Endothelial cell (in vitro differentiated cells): ENCODE results near the gene GRIP2. TPM values are rescaled to one million over a fixed set of nuclear protein-coding genes. Genes with fewer than 3 reads are reported as not detected.

Experiments used
- DNase-seq: peaks from one replicate; pipeline ENCODE4 v3.0.0; 2021; ENCODE audit warnings: low spot score
- H3K27ac Mint-ChIP-seq: one replicate; pipeline ENCODE4 v1.8.0; 2021; ENCODE audit warnings: mixed read lengths, inconsistent platforms; ENCODE audit not compliant: unreplicated experiment
- H3K27me3 Mint-ChIP-seq: one replicate; pipeline ENCODE4 v1.8.0; 2021; ENCODE audit warnings: mild to moderate bottlenecking, moderate library complexity, mixed read lengths, inconsistent platforms; ENCODE audit not compliant: unreplicated experiment
- H3K36me3 Mint-ChIP-seq: one replicate; pipeline ENCODE4 v1.8.0; 2021; ENCODE audit warnings: mild to moderate bottlenecking, low read depth, mixed read lengths, inconsistent platforms; ENCODE audit not compliant: unreplicated experiment
- H3K4me1 Mint-ChIP-seq: one replicate; pipeline ENCODE4 v1.8.0; 2021; ENCODE audit warnings: mild to moderate bottlenecking, mixed read lengths, inconsistent platforms; ENCODE audit not compliant: unreplicated experiment
- H3K4me3 Mint-ChIP-seq: one replicate; pipeline ENCODE4 v1.8.0; 2021; ENCODE audit warnings: mild to moderate bottlenecking, mixed read lengths, inconsistent platforms; ENCODE audit not compliant: unreplicated experiment
- H3K9me3 Mint-ChIP-seq: one replicate; pipeline ENCODE4 v1.8.0; 2021; ENCODE audit warnings: mixed read lengths, inconsistent platforms; ENCODE audit not compliant: unreplicated experiment
- total RNA-seq: library from RNA; stranded (reverse); fragmentation: NEBNext Ultra II Directional; extraction: Animal tissue kit (Norgen Biotek cat#: 25700); gene quantifications from one replicate; pipeline ENCODE4 v1.2.1, GENCODE V29; 2021; ENCODE audit not compliant: unreplicated experiment
- TF ChIP-seq, protein P1 (sequence below): fragments of 200-600 bp; sonication (generic); IDR thresholded peaks from one replicate; pipeline ENCODE4 v1.5.0; 2021; ENCODE audit warnings: antibody characterized with exemption; ENCODE audit not compliant: unreplicated experiment

Gene GRIP2
- total RNA-seq, 1 donor from 2014 or later, result 6.6 TPM

- peaks cover 12% of the 10 kb centered on the region for H3K27me3 Mint-ChIP-seq
- no peaks in the 10 kb centered on the region for H3K9me3 Mint-ChIP-seq
- no peak overlapping the region for H3K4me3 Mint-ChIP-seq
- TF ChIP-seq, protein P1, sequence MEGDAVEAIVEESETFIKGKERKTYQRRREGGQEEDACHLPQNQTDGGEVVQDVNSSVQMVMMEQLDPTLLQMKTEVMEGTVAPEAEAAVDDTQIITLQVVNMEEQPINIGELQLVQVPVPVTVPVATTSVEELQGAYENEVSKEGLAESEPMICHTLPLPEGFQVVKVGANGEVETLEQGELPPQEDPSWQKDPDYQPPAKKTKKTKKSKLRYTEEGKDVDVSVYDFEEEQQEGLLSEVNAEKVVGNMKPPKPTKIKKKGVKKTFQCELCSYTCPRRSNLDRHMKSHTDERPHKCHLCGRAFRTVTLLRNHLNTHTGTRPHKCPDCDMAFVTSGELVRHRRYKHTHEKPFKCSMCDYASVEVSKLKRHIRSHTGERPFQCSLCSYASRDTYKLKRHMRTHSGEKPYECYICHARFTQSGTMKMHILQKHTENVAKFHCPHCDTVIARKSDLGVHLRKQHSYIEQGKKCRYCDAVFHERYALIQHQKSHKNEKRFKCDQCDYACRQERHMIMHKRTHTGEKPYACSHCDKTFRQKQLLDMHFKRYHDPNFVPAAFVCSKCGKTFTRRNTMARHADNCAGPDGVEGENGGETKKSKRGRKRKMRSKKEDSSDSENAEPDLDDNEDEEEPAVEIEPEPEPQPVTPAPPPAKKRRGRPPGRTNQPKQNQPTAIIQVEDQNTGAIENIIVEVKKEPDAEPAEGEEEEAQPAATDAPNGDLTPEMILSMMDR, result no peak
- no peaks in the 10 kb centered on the region for H3K4me1 Mint-ChIP-seq
- DNase-seq, result no peak
- H3K27ac Mint-ChIP-seq, result no peak overlapping the region
- peaks cover 6% of the 10 kb centered on the region for H3K36me3 Mint-ChIP-seq
Observed at GRCh38 chr3:14494973-14495300, 45.2 kb downstream of the GRIP2 start.

DNA sequence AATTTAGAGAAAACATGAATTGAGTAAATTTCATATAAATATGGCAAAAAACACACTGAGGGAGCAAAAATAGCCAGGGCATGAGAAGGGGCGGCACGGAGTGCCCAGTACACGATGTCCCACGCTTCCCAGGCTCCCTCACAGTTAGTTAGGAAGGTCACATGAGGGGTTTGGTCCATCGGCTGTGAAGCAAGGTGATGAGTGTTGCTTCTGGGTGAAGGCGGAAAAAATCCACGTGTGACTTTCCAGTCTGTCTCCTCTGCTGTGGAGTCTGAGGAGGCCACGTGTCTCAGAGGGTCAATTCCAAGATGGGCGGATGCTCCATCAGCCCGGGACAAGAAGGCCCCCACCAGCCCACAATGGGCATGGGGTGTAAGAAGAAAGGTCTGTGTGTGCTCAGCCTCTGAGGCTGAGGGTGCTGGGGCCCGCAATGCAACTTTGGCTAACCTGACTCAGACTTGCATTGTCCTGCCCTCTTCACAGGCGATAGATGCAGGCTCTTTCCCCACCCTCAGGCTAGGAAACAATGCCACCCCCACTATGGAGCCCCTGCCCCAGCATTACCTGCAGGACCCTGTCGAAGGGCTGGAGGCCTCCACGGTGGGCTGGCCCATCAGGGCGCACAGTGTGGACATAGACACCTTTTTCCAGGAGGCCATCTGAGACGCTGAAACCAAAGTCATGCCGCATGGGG is 45.7 kb downstream of the GRIP2 start:
- Mint-ChIP-seq H3K4me1 (no peaks in the 10 kb centered on the region), H3K27ac (no peak overlapping the region), H3K4me3 (no peak overlapping the region), H3K36me3 (peaks cover 6% of the 10 kb centered on the region), H3K9me3 (no peaks in the 10 kb centered on the region), H3K27me3 (peaks cover 12% of the 10 kb centered on the region)
- no peak for DNase-seq
- TF ChIP-seq, protein P1, result no peak

GRCh38 chr3:14492948-14493881 is 46.9 kb downstream of the GRIP2 start:
- Mint-ChIP-seq H3K4me3 (no peak overlapping the region), H3K36me3 (peaks cover 6% of the 10 kb centered on the region), H3K27ac (no peak overlapping the region), H3K9me3 (no peaks in the 10 kb centered on the region), H3K27me3 (peaks cover 12% of the 10 kb centered on the region), H3K4me1 (no peaks in the 10 kb centered on the region)
- DNase-seq, result no peak
- TF ChIP-seq, protein P1, result no peak

GRCh38 chr3:14491396-14492190 is 48.5 kb downstream of the GRIP2 start:
- no peak overlapping the region for H3K27ac Mint-ChIP-seq
- no peak for DNase-seq
- H3K4me1 Mint-ChIP-seq, result peaks cover 6% of the 10 kb centered on the region
- H3K36me3 Mint-ChIP-seq, result peaks cover 10% of the 10 kb centered on the region
- H3K27me3 Mint-ChIP-seq, result peaks cover 8% of the 10 kb centered on the region
- H3K9me3 Mint-ChIP-seq, result no peaks in the 10 kb centered on the region
- H3K4me3 Mint-ChIP-seq, result no peak overlapping the region
- TF ChIP-seq, protein P1, result no peak
